GM12878 (cell line): Measurements from ENCODE around the gene CFAP57.

ENCODE experiments used
- BMI1 ChIP-seq: fragments of 450-650 bp; IDR thresholded peaks from 2 replicates; pipeline ENCODE4 v1.6.1; 2016; ENCODE audit warnings: mild to moderate bottlenecking, moderate library complexity, borderline replicate concordance
- CBX5 ChIP-seq: sonication (generic); IDR thresholded peaks from 2 replicates; pipeline ENCODE4 v1.6.1; 2016; ENCODE audit warnings: low read depth, moderate library complexity, mild to moderate bottlenecking, inconsistent platforms
- CTCF ChIP-seq, 3 experiments: IDR thresholded peaks in 2 of 3; conservative IDR thresholded peaks in 1 of 3; 2 replicates each; pipeline ENCODE4 v1.5.1; 2011; ENCODE audit warnings: low read depth in 3 of 3, low read length in 3 of 3, mild to moderate bottlenecking in 3 of 3, control low read depth in 2 of 3, moderate library complexity in 2 of 3, inconsistent platforms in 1 of 3, mixed read lengths in 1 of 3; ENCODE audit not compliant: control insufficient read depth in 2 of 3, insufficient read depth in 1 of 3; ENCODE audit errors: extremely low read depth in 1 of 3
- EZH2 ChIP-seq: IDR thresholded peaks from 2 replicates; pipeline ENCODE4 v1.6.1; 2012; ENCODE audit warnings: low read depth, mild to moderate bottlenecking, control low read depth, inconsistent platforms, low read length, borderline replicate concordance; ENCODE audit not compliant: control insufficient read depth
- IRF3 ChIP-seq: fragments of 450-650 bp; IDR thresholded peaks from 2 replicates; pipeline ENCODE4 v1.6.1; 2014; ENCODE audit warnings: mild to moderate bottlenecking
- JUND ChIP-seq: IDR thresholded peaks from 2 replicates; pipeline ENCODE4 v1.6.1; 2012; ENCODE audit warnings: low read depth, mild to moderate bottlenecking, low read length, improper control_type of control experiment, moderate library complexity
- MAX ChIP-seq: IDR thresholded peaks from 2 replicates; pipeline ENCODE4 v1.6.1; 2012; ENCODE audit warnings: low read depth, low read length, improper control_type of control experiment
- NFIC ChIP-seq: IDR thresholded peaks from 2 replicates; pipeline ENCODE4 v1.6.1; 2012; ENCODE audit warnings: low read depth, mild to moderate bottlenecking, inconsistent platforms, low read length, moderate library complexity
- POLR2A ChIP-seq: IDR thresholded peaks from 2 replicates; pipeline ENCODE4 v1.6.1; 2011; ENCODE audit warnings: low read depth, mild to moderate bottlenecking, low read length
- SIN3A ChIP-seq: IDR thresholded peaks from 2 replicates; pipeline ENCODE4 v1.6.1; 2012; ENCODE audit warnings: low read depth, low read length, improper control_type of control experiment
- ZBTB33 ChIP-seq: fragments of 450-650 bp; IDR thresholded peaks from 2 replicates; pipeline ENCODE4 v1.6.1; 2017; ENCODE audit warnings: mild to moderate bottlenecking

- TF ChIP-seq CBX5 (no peak), CTCF (IDR thresholded peaks at IDR 0.05 in 2 of 3, conservative IDR thresholded peaks at IDR 0.05 in 1 of 3; ENCODE audit: control insufficient read depth in 2 of 3, extremely low read depth in 1 of 3, insufficient read depth in 1 of 3, low read depth in 3 of 3, low read length in 3 of 3) (no peak), ZBTB33 (no peak), IRF3 (no peak), EZH2 (no peak), BMI1 (no peak), SIN3A (no peak), NFIC (no peak), MAX (no peak), POLR2A (no peak), JUND (no peak)
Measured at GRCh38 chr1:43256675-43257570, 84.8 kb downstream of the CFAP57 start.
